H7 (cell line): ENCODE results near the gene DOCK7. TPM values are rescaled to one million over a fixed set of nuclear protein-coding genes. Genes with fewer than 3 reads are reported as not detected.
A peak's percentile ranks its signal among the peaks of the same experiment; 100 is the strongest.

ENCODE experiments used
- DNase-seq: peaks from one replicate; pipeline ENCODE4 v3.0.0; 2012
- H3K27me3 ChIP-seq: 2 replicates; pipeline ENCODE4 v1.6.0; 2011; ENCODE audit warnings: mild to moderate bottlenecking, low read length; ENCODE audit not compliant: control insufficient read depth, insufficient read depth
- H3K36me3 ChIP-seq: replicated peaks from 2 replicates; pipeline ENCODE4 v1.5.1; 2011; ENCODE audit warnings: low read length; ENCODE audit not compliant: control insufficient read depth, insufficient read depth
- H3K4me3 ChIP-seq: 2 replicates; pipeline ENCODE4 v1.5.1; 2011; ENCODE audit warnings: low read depth, mild to moderate bottlenecking, control low read depth, low read length, moderate library complexity; ENCODE audit not compliant: insufficient read depth
- total RNA-seq: library from RNA; depleted of rRNA; stranded (reverse); fragments of >200 nt; shearing (Covaris generic); gene quantifications from 2 replicates; pipeline ENCODE4 v1.2.3, GENCODE V29; 2014; rRNA removed

Gene DOCK7
- total RNA-seq, 1 experiment from 2014 or later, result 40.9 TPM

GRCh38 chr1:62425041-62425440, 263.1 kb downstream of the DOCK7 start:
- Histone ChIP-seq H3K4me3 (no peak overlapping the region), H3K36me3 (no peaks in the 10 kb centered on the region), H3K27me3 (no peaks in the 10 kb centered on the region)
- DNase-seq, result no peak

GRCh38 chr1:62424411-62424810, 263.8 kb downstream of the DOCK7 start:
- DNase-seq, result no peak
- Histone ChIP-seq H3K36me3 (no peaks in the 10 kb centered on the region), H3K27me3 (no peaks in the 10 kb centered on the region), H3K4me3 (no peak overlapping the region)

- no peak for DNase-seq
- no peaks in the 10 kb centered on the region for H3K27me3 ChIP-seq
- no peak overlapping the region for H3K4me3 ChIP-seq
- H3K36me3 ChIP-seq, result no peaks in the 10 kb centered on the region
These were observed 264.5 kb downstream of the DOCK7 start for GRCh38 chr1:62423580-62424242.

DNA sequence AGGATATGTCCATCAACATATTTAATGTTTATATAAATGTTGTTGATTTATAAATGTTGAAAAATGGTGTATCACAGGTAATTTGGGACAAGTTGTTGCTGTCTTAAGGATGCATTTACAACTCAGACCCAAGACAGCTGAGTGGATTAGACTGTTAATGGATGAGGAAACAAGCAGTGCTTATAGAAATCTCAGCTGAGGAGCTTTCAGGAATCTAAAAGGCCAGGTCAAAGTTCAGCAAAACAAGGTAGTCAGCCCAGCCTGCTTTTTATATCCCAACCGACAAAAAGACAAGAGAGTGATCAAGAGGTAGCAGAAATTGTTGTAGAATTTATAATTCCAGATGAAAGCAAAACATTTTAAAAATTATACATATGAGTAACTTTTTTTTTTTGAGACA, 268.0 kb downstream of the DOCK7 start:
- DNase-seq, result no peak
- Histone ChIP-seq H3K27me3 (no peaks in the 10 kb centered on the region), H3K36me3 (no peaks in the 10 kb centered on the region), H3K4me3 (no peak overlapping the region)

DNA sequence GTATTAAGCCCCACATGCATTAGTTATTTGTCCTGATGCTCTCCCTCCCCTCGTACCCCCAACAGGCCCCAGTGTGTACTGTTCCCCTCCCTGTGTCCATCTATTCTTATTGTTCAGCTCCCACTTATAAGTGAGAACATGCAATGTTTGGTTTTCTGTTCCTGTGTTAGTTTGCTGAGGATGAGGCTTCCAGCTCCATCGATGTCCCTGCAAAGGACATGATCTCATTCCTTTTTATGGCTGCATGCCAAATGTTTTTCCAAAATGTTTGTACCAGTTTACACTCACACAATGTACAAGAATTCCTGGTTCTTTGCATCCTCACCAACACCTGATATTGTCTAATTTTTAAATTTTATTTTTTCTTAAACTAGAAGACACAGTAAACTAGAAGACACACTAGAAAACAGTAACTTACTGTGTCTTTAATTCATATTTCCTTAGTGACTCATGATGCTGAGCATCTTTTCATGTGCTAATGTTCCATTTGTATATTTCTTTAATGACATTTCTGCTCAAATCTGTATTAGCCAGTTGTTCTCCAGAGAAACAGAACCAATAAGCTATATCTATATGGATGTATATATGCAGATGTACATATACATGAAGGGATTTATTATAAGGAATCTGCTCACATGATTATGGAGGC, 270.7 kb downstream of the DOCK7 start:
- Histone ChIP-seq H3K27me3 (no peaks in the 10 kb centered on the region), H3K4me3 (no peak overlapping the region), H3K36me3 (no peaks in the 10 kb centered on the region)
- no peak for DNase-seq

DNA sequence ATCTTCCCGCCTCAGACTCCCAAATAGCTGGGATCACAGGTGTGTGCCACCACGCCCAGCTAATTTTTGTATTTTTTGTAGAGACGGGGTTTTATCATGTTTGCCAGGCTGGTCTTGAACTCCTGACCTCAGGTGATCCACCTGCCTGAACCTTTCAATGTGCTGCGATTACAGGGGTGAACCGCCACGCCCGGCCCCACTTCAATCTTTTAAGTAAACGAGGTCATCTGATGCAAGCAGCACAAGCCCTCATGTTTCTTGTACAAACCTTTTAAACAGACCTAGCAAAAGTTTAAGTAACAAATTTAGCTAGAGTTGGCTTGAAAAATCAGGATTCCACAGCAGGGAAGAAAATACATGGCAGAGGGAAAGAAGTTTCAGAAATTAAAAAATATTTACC, 272.5 kb downstream of the DOCK7 start:
- DNase-seq, result no peak

GRCh38 chr1:62407398-62408009, 280.7 kb downstream of the DOCK7 start:
- peak; percentile 62 for DNase-seq
- Histone ChIP-seq H3K27me3 (no peaks in the 10 kb centered on the region; the same call in 1 of the 2 replicates), H3K36me3 (no peaks in the 10 kb centered on the region), H3K4me3 (no peak overlapping the region)

More for the DNA sequence above, 272.5 kb downstream of the DOCK7 start:
- Histone ChIP-seq H3K36me3 (no peaks in the 10 kb centered on the region), H3K4me3 (no peak overlapping the region), H3K27me3 (no peaks in the 10 kb centered on the region)

DNA sequence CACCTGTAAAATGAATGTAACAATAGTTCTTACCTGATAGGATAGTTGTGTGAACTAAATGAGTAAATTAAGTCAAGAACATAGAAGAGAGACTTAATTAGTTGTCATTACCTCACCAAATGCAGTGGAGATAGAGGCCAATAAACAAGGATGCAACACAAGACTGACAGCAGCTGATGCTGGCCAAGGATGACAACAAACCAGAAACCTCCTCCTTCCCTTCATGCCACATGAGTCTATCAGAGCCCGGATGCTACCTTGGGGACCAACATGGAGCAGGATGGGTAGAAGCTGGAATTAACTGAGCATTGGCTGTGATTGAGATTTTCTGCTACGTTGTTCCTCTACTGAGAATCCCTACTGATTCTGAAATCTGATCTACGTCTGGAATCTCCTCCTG, 281.6 kb downstream of the DOCK7 start:
- DNase-seq, result no peak
- Histone ChIP-seq H3K4me3 (no peak overlapping the region), H3K36me3 (no peaks in the 10 kb centered on the region), H3K27me3 (no peaks in the 10 kb centered on the region; the same call in 1 of the 2 replicates)

- Histone ChIP-seq H3K36me3 (no peaks in the 10 kb centered on the region), H3K27me3 (no peaks in the 10 kb centered on the region; the same call in 1 of the 2 replicates), H3K4me3 (no peak overlapping the region)
- DNase-seq, result no peak
These were observed 282.9 kb downstream of the DOCK7 start for GRCh38 chr1:62405247-62405646.

Other genes with a start within 250 kb of the DOCK7 start
- gene ANGPTL3, start 90.9 kb downstream of the DOCK7 start, total RNA-seq, result 0.04 TPM in 1 of 2 replicates, not detected in the other
- gene ATG4C, start 95.7 kb upstream of the DOCK7 start, total RNA-seq, result 19.0 and 29.8 TPM in 2 replicates